K562 (cell line): ENCODE measurements around the gene UBE3D. TPM values are rescaled to one million over a fixed set of nuclear protein-coding genes. Genes with fewer than 3 reads are reported as not detected.

ENCODE experiments used
- ATAC-seq: fragments of 200-7000 bp; cut with Tn5 transposase; 3 replicates; pipeline ENCODE4 v1.9.1; 2020; ENCODE audit warnings: moderate library complexity
- BruUV-seq: library from RNA; stranded (reverse); fragments of 400-500 nt; replicated peaks from 2 replicates; lab custom pipeline; 2021; lab: Mats Ljungman, UMichigan
- CTCF ChIA-PET: fragments of 300-600 bp; formaldehyde crosslinking; extraction: SDS; loops from one replicate; lab custom pipeline; 2021; ENCODE audit warnings: low intra/inter-chr PET ratio; lab: Yijun Ruan, JAX
- POLR2A ChIA-PET: fragments of 300-600, 350-650 bp; sonication (Branson Sonifier 250); formaldehyde crosslinking; extraction: SDS; loops from one replicate; lab custom pipeline; 2021; ENCODE audit warnings: antibody characterized with exemption, inconsistent platforms; lab: Yijun Ruan, JAX
- DNase-seq, 4 experiments: peaks; one replicate each; pipeline versions ENCODE4 v3.0.0 to v3.0.0-alpha.2; 2011 to 2018; ENCODE audit warnings: low spot score in 3 of 4, mixed read lengths in 3 of 4; ENCODE audit errors: extremely low read depth in 1 of 4
- FAIRE-seq: peaks from 2 replicates; lab custom pipeline; 2011; peaks lifted over from hg19 to GRCh38; lab: Jason Lieb, UNC
- H2AFZ ChIP-seq: 2 replicates; pipeline ENCODE4 v1.6.0; 2011; ENCODE audit warnings: low read depth, low read length, control low read depth, inconsistent platforms
- H3K27ac ChIP-seq: fragments of 200-600 bp; 3 replicates; pipeline ENCODE4 v1.8.0; 2011; ENCODE audit warnings: low read depth, mild to moderate bottlenecking, control low read depth, inconsistent platforms, low read length, moderate library complexity, mixed read lengths; ENCODE audit errors: extremely low read depth
- H3K27me3 ChIP-seq, 2 experiments: fragments of 300-600 bp in 1 of 2; 2 replicates in 1 of 2; 3 replicates in 1 of 2; pipeline versions ENCODE4 v1.6.0 to v1.8.0; 2011; ENCODE audit warnings: inconsistent platforms in 2 of 2, low read length in 2 of 2, mild to moderate bottlenecking in 1 of 2, mixed read lengths in 1 of 2, moderate library complexity in 1 of 2; ENCODE audit not compliant: control insufficient read depth in 2 of 2, insufficient read depth in 2 of 2
- H3K36me3 ChIP-seq: fragments of 300-600 bp; 3 replicates; pipeline ENCODE4 v1.8.0; 2011; ENCODE audit warnings: mild to moderate bottlenecking, low read length, inconsistent platforms; ENCODE audit not compliant: control insufficient read depth, insufficient read depth
- H3K4me1 ChIP-seq, 2 experiments: fragments of 200-600 bp in 1 of 2; replicated peaks in 1 of 2; 2 replicates in 1 of 2; 3 replicates in 1 of 2; pipeline versions ENCODE4 v1.5.1 to v1.8.0; 2011; ENCODE audit warnings: inconsistent platforms in 2 of 2, low read length in 2 of 2, mild to moderate bottlenecking in 1 of 2, mixed read lengths in 1 of 2, moderate library complexity in 1 of 2; ENCODE audit not compliant: control insufficient read depth in 2 of 2, insufficient read depth in 2 of 2
- H3K4me2 ChIP-seq: 2 replicates; pipeline ENCODE4 v1.6.1; 2011; ENCODE audit warnings: low read length, control low read depth, inconsistent platforms, mixed read lengths; ENCODE audit not compliant: insufficient read depth
- H3K4me3 ChIP-seq: fragments of 200-600 bp; sonication (generic), shearing (Covaris generic); 2 replicates; pipeline ENCODE4 v1.5.1; 2016; ENCODE audit warnings: control low read depth, inconsistent platforms
- H3K79me2 ChIP-seq: fragments of 200-600 bp; 3 replicates; pipeline ENCODE4 v1.8.0; 2011; ENCODE audit warnings: low read length, inconsistent platforms; ENCODE audit not compliant: control insufficient read depth, insufficient read depth
- H3K9ac ChIP-seq, 2 experiments: 2 replicates each; pipeline versions ENCODE4 v1.6.0 to v1.6.1; 2011; ENCODE audit warnings: low read depth in 2 of 2, low read length in 2 of 2, control low read depth in 1 of 2, inconsistent platforms in 1 of 2, mild to moderate bottlenecking in 1 of 2, mixed read lengths in 1 of 2; ENCODE audit not compliant: insufficient read depth in 1 of 2
- H3K9me1 ChIP-seq: one replicate; pipeline ENCODE4 v1.6.0; 2011; ENCODE audit warnings: inconsistent platforms, mild to moderate bottlenecking, low read length, moderate library complexity; ENCODE audit not compliant: control insufficient read depth, insufficient read depth
- H3K9me3 ChIP-seq: replicated peaks from 2 replicates; pipeline ENCODE4 v1.5.1; 2011; ENCODE audit warnings: low read depth, low read length, inconsistent platforms; ENCODE audit not compliant: control insufficient read depth, insufficient read depth
- H4K20me1 ChIP-seq: replicated peaks from 2 replicates; pipeline ENCODE4 v1.6.1; 2011; ENCODE audit warnings: low read length, inconsistent platforms, mixed read lengths; ENCODE audit not compliant: control insufficient read depth, insufficient read depth
- MAFG ChIP-seq: fragments of 450-650 bp; conservative IDR thresholded peaks from 2 replicates; pipeline ENCODE4 v1.6.1; 2016; ENCODE audit warnings: missing genetic modification characterization, missing compliant biosample characterization
- POLR2A ChIP-seq: fragments of 450-650 bp; conservative IDR thresholded peaks from 2 replicates; pipeline ENCODE4 v1.6.1; 2016
- WGBS: fragments of 100-300 bp; shearing (Covaris generic); methylation state at CpG from one replicate; pipeline ENCODE4 v1.1.6; 2016; ENCODE audit warnings: low coverage, mixed read lengths; ENCODE audit not compliant: insufficient coverage; ENCODE audit errors: missing lambda C conversion rate; 5-methylcytosine and 5-hydroxymethylcytosine counted together
- in situ Hi-C: fragments of 300-500 bp; cut with MboI; formaldehyde crosslinking; loops from 4 replicates; pipeline ENCODE4 v1.15.0; 2018; ENCODE audit warnings: inconsistent platforms, mixed read lengths
- intact Hi-C: fragments of 100-400 bp; cut with micrococcal nuclease; formaldehyde crosslinking; loops from 2 replicates; pipeline ENCODE4 v1.14.2; 2022
- polyA plus RNA-seq, 8 experiments: library from polyadenylated mRNA; depleted of rRNA in 4 of 8; stranded (reverse) in 5 of 8; unstranded in 3 of 8; fragments of >200 nt; fragmentation: Nextera tagmentation in 2 of 8; fragmentation: Illumina TruSeq in 1 of 8; extraction: Ambion mirVana in 2 of 8; extraction: Trizol in 1 of 8; gene quantifications; 2 replicates each; pipeline versions ENCODE4 v1.2.1 to v1.2.3, GENCODE V29; 2011 to 2014; ENCODE audit warnings: inconsistent platforms in 1 of 8, missing spikeins in 1 of 8
- total RNA-seq, 7 experiments: library from RNA; depleted of rRNA in 6 of 7; stranded (reverse); fragments of >200 nt in 6 of 7; fragmentation: Illumina TruSeq in 2 of 7; extraction: Trizol in 2 of 7; gene quantifications; 2 replicates each; pipeline versions ENCODE4 v1.2.1 to v1.2.3, GENCODE V29; 2011 to 2021; ENCODE audit warnings: low replicate concordance in 1 of 7
- TF ChIP-seq, protein P1 (sequence below): fragments of 200-400 bp; formaldehyde crosslinking; IDR thresholded peaks from 2 replicates; pipeline ENCODE4 v1.6.1; 2017; ENCODE audit warnings: mild to moderate bottlenecking, low read depth, low read length, moderate library complexity

The UBE3D gene
- total and polyA plus RNA-seq, 9 of the 15 experiments (the other 6 are each of a cell fraction or from before 2014, with no cell fraction given) = 9.4 to 17.6 (median 11.9) TPM

DNA sequence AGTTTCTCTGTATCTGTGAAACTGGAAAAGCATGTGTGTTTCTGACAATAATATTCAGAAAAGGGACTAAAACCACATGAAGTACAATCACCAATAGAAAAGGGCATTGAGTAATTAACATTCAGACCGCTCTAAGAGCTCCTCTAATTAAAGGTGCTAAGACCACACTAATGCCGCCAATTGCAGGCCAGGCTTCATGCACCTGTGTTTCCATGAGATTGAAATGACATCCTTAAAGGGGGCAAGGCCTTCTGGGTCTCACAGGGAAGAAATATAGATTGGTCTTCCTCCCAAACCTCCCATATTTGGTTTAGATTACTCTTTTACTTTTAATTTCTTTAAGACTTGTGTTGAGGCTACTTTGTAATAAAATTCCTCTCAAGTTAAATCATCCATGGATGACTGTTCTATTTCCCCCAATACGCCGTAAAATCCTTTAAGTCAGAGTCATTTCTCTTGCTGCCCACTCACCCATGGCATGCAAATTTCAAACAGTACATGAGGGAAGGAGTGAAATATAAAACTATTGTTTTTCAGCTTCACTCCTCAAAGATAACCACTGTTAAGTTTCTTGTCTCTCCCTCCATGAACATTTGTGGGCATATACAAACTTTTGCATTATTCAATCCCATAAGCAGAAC lies 110.6 kb downstream of the UBE3D start (continued):
- TF ChIP-seq, protein P1, sequence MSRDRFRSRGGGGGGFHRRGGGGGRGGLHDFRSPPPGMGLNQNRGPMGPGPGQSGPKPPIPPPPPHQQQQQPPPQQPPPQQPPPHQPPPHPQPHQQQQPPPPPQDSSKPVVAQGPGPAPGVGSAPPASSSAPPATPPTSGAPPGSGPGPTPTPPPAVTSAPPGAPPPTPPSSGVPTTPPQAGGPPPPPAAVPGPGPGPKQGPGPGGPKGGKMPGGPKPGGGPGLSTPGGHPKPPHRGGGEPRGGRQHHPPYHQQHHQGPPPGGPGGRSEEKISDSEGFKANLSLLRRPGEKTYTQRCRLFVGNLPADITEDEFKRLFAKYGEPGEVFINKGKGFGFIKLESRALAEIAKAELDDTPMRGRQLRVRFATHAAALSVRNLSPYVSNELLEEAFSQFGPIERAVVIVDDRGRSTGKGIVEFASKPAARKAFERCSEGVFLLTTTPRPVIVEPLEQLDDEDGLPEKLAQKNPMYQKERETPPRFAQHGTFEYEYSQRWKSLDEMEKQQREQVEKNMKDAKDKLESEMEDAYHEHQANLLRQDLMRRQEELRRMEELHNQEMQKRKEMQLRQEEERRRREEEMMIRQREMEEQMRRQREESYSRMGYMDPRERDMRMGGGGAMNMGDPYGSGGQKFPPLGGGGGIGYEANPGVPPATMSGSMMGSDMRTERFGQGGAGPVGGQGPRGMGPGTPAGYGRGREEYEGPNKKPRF = no peak

DNA sequence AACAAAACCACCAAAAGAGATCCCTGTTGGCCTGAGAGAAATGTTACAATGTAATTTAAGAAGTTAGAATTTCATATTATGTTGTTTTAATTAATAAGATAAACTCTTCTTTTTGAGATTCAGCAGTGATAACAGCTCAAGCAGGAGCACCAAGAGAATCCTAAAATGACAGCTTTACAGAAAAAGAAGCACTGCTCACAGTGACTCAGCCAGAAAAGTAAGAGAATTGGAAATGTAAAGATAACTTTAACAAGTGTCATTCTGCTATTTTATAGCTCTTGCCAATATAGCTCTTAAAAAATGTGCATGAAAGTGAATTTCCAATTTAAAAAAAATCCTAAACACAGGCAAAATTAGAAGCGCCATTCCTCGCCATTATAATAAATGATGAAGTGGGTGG lies 111.3 kb downstream of the UBE3D start:
- FAIRE-seq (no peak), ATAC-seq (no peak), DNase-seq (no peak)
- no peaks in the 10 kb centered on the region for H3K9me1 ChIP-seq
- TF ChIP-seq MAFG (tag) = 0 out of 2 replicates have a peak, but pooled peaks have one; percentile 16
- no peak for TF ChIP-seq POLR2A
- no peak overlapping the region for H3K4me2 ChIP-seq
- in situ Hi-C loops = no loop called here
- ChIA-PET POLR2A (no interaction called here), CTCF (no interaction called here)
- no peak overlapping the region for H3K27ac ChIP-seq
- no peaks in the 10 kb centered on the region for H4K20me1 ChIP-seq
- H3K4me3 ChIP-seq = no peak overlapping the region
- H3K9me3 ChIP-seq = no peaks in the 10 kb centered on the region
- H3K36me3 ChIP-seq = peaks cover 7% of the 10 kb centered on the region; the same call in 1 of the 3 replicates
- H3K9ac ChIP-seq = no peak overlapping the region
- intact Hi-C loops = no loop called here
- peaks cover 0 to 3% of the 10 kb centered on the region in 2 experiments; a peak in 1 of 5 replicates for H3K4me1 ChIP-seq
- 97% methylated on average over 2 of the region's 2 CpGs for whole genome bisulfite sequencing
- no peaks in the 10 kb centered on the region for H3K79me2 ChIP-seq
- no peaks in the 10 kb centered on the region for H3K27me3 ChIP-seq
- BruUV-seq = no TSS peak
- H2AFZ ChIP-seq = no peak overlapping the region
